Pancreas (tissue), 10 donors: Measurements from ENCODE around the gene DGUOK. TPM values are rescaled to one million over a fixed set of nuclear protein-coding genes. Genes with fewer than 3 reads are reported as not detected.

Experiments
- ATAC-seq, 4 donors: fragments of 200-7000 bp; cut with Tn5 transposase; one replicate each; pipeline versions ENCODE4 v1.8.0 to v1.9.1; 2020; ENCODE audit warnings: mild to moderate bottlenecking in 4 of 4, moderate library complexity in 4 of 4
- DNase-seq, 6 donors: peaks; one replicate each; pipeline ENCODE4 v3.0.0-alpha.2; 2020
- FAIRE-seq: peaks from 2 replicates; lab custom pipeline; 2012; peaks lifted over from hg19 to GRCh38; lab: Jason Lieb, UNC
- H3K27ac ChIP-seq, 4 donors: fragments of 200-600 bp; sonication (generic); 1 replicate in 3 of 4; 2 replicates in 1 of 4; pipeline versions ENCODE4 v1.5.0 to v1.8.0; 2020
- H3K27me3 ChIP-seq, 4 donors: fragments of 200-600 bp; one replicate each; pipeline ENCODE4 v1.8.0; 2021
- H3K36me3 ChIP-seq, 3 donors: fragments of 200-600 bp; sonication (generic) in 1 of 3; one replicate each; pipeline versions ENCODE4 v1.5.0 to v1.8.0; 2020 to 2021
- H3K4me1 ChIP-seq, 3 donors: fragments of 200-600 bp; one replicate each; pipeline ENCODE4 v1.8.0; 2021
- H3K4me3 ChIP-seq, 4 donors: fragments of 200-600 bp; sonication (generic) in 2 of 4; one replicate each; pipeline versions ENCODE4 v1.5.0 to v1.8.0; 2020 to 2021
- H3K9me3 ChIP-seq, 4 donors: fragments of 200-600 bp; one replicate each; pipeline ENCODE4 v1.8.0; 2021
- CTCF ChIP-seq, 4 donors: fragments of 200-600 bp; sonication (generic) in 3 of 4; IDR thresholded peaks; one replicate each; pipeline versions ENCODE4 v1.5.0 to v1.8.0; 2021; ENCODE audit warnings: antibody characterized with exemption in 4 of 4
- WGBS, 2 donors: extraction: QIAGEN DNeasy Blood & Tissue Kit; methylation state at CpG; one replicate each; pipeline ENCODE4 v1.1.7; 2013; 5-methylcytosine and 5-hydroxymethylcytosine counted together
- intact Hi-C, 3 donors: fragments of 100-400 bp; cut with DNase I; formaldehyde crosslinking; loops; one replicate each; pipeline versions ENCODE4 v1.11.1 to v1.14.2; 2022
- polyA plus RNA-seq, 2 donors: library from polyadenylated mRNA; stranded (reverse); fragments of 200-250 nt; gene quantifications; one replicate each; pipeline ENCODE4 v1.2.3, GENCODE V29; 2013
- total RNA-seq, 6 donors: library from RNA; stranded (reverse); fragmentation: NEBNext Ultra II Directional in 4 of 6; extraction: Animal tissue kit (Norgen Biotek cat#: 25700) in 4 of 6; gene quantifications; one replicate each; pipeline versions ENCODE4 v1.2.1 to v1.2.4, GENCODE V29; 2021 to 2023
- donor health status: healthy with polysubstance abuse.
- donor health status: DM: no; HTN: no; CAD: no; lungs with moderate emphysema.
- donor health status: DM: no; HTN: no; CAD: no.
- donor health status: control.
- donor health status: control.
- donor health status: Bipolar disorder and iron deficiency.
- donor health status: DM: yes; HTN: yes; CAD: no.
- donor health status: DM: no; HTN: no; CAD: no.
- donor health status: DM: no; HTN: no; CAD: no.
- donor health status: DM: yes; HTN: yes; CAD: no.

Gene DGUOK
- total and polyA plus RNA-seq, 8 donors: 13.1 to 47.0 (median 17.3) TPM

- no peak overlapping the region for H3K27ac ChIP-seq
- no peak for TF ChIP-seq CTCF (IDR thresholded peaks at IDR 0.05)
- H3K4me3 ChIP-seq: no peak overlapping the region
- intact Hi-C loops: no loop called here
- ATAC-seq (no peak), DNase-seq (no peak), FAIRE-seq (no peak)
- no peaks in the 10 kb centered on the region for H3K4me1 ChIP-seq
- no peaks in the 10 kb centered on the region for H3K27me3 ChIP-seq
- WGBS, 2 donors: 83 to 87% methylated on average over 8 of the region's 8 CpGs
- no peaks in the 10 kb centered on the region for H3K36me3 ChIP-seq
- H3K9me3 ChIP-seq: no peaks in the 10 kb centered on the region
Observed at GRCh38 chr2:73913414-73914054, 13.1 kb upstream of the DGUOK start.

GRCh38 chr2:73914667-73915066 lies 12.0 kb upstream of the DGUOK start:
- no peaks in the 10 kb centered on the region for H3K27me3 ChIP-seq
- H3K36me3 ChIP-seq: no peaks in the 10 kb centered on the region
- H3K4me1 ChIP-seq: no peaks in the 10 kb centered on the region
- H3K9me3 ChIP-seq: no peaks in the 10 kb centered on the region
- H3K4me3 ChIP-seq: no peak overlapping the region
- no peak overlapping the region for H3K27ac ChIP-seq
- intact Hi-C loops: no loop called here
- FAIRE-seq (no peak), ATAC-seq (no peak), DNase-seq (no peak)
- 82 to 89% methylated on average over 4 of the region's 4 CpGs for WGBS, 2 donors
- no peak for TF ChIP-seq CTCF (IDR thresholded peaks at IDR 0.05)

DNA sequence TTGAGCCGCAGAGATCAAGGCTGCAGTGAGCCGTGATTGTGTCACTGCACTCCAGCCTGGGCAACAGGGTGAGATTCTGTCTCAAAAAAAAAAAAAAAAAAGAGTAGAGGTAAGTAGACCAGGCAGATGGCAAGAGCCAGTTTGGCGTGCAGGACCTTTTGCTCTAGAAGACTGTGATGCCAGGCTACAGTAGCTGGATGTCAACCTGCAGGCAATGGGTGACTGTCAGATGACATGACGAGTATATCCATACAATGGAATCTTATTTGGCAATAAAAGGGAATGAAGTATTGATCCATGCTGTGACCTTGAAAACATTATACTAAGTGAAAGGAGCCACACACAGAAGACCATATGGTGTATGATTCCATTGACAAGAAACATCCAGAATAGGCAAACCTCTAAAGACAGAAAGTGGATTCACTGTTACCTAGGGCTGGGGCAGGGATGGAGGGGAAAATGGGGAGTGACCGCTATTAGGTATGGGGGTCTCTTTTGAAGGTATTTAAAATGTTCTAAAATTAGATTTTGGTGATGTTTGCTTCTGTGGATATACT lies 11.2 kb upstream of the DGUOK start:
- ATAC-seq (no peak), DNase-seq (no peak), FAIRE-seq (no peak)
- Histone ChIP-seq H3K4me3 (no peak overlapping the region), H3K4me1 (no peaks in the 10 kb centered on the region), H3K27ac (no peak overlapping the region), H3K9me3 (no peaks in the 10 kb centered on the region), H3K36me3 (no peaks in the 10 kb centered on the region), H3K27me3 (no peaks in the 10 kb centered on the region)
- intact Hi-C loops: no loop called here
- no peak for TF ChIP-seq CTCF (IDR thresholded peaks at IDR 0.05)
- WGBS, 2 donors: 79 to 93% methylated on average over 5 of the region's 5 CpGs

GRCh38 chr2:73916666-73917065 lies 10.0 kb upstream of the DGUOK start:
- FAIRE-seq: no peak
- DNase-seq: no peak
- WGBS, 2 donors: 32 to 65% methylated on average over 2 of the region's 2 CpGs
- Histone ChIP-seq H3K4me1 (no peaks in the 10 kb centered on the region), H3K27me3 (no peaks in the 10 kb centered on the region), H3K27ac (no peak overlapping the region), H3K4me3 (no peak overlapping the region), H3K36me3 (no peaks in the 10 kb centered on the region), H3K9me3 (no peaks in the 10 kb centered on the region)
- intact Hi-C loops: no loop called here
- no peak for TF ChIP-seq CTCF (IDR thresholded peaks at IDR 0.05)
- no peak for ATAC-seq

DNA sequence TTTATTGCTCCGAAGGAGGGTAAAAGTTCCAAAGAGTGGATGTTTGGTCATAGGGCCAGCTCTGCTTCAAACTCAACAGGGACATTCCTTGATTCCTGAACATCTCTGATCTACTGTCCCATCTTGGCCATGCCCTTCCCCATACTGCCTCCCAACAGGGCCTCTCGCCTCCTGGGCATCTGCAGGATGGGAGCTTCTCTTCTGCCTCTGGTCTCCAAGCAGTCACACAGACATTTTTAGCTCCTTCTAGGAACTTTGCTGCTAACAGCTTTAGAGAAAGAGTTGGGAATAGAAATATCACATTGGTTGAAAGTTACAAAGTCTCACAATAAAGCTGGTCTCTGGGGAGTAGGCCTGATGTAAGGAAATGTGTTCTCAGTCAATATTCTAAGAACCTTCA lies 9.4 kb upstream of the DGUOK start:
- H3K9me3 ChIP-seq: no peaks in the 10 kb centered on the region
- intact Hi-C loops: no loop called here
- H3K27me3 ChIP-seq: no peaks in the 10 kb centered on the region
- no peak for TF ChIP-seq CTCF (IDR thresholded peaks at IDR 0.05)
- no peaks in the 10 kb centered on the region for H3K36me3 ChIP-seq
- DNase-seq: no peak
- ATAC-seq: no peak
- no peak overlapping the region for H3K4me3 ChIP-seq
- no peaks in the 10 kb centered on the region for H3K4me1 ChIP-seq
- no peak for FAIRE-seq
- H3K27ac ChIP-seq: no peak overlapping the region
- 47 to 87% methylated on average over 2 of the region's 2 CpGs for WGBS, 2 donors
